GM06990 (cell line): ENCODE data around the gene CKS1B.

Experiments
- DNase-seq: peaks from one replicate; pipeline ENCODE4 v3.0.0-alpha.2; 2011; ENCODE audit not compliant: insufficient read length; ENCODE audit errors: extremely low read depth
- H3K27me3 ChIP-seq: replicated peaks from 2 replicates; pipeline ENCODE4 v1.6.0; 2011; ENCODE audit warnings: low read length; ENCODE audit not compliant: control insufficient read depth, insufficient read depth
- H3K36me3 ChIP-seq: 2 replicates; pipeline ENCODE4 v1.5.1; 2011; ENCODE audit warnings: low read length; ENCODE audit not compliant: control insufficient read depth, insufficient read depth
- H3K4me3 ChIP-seq: replicated peaks from 2 replicates; pipeline ENCODE4 v1.5.1; 2011; ENCODE audit warnings: low read depth, mild to moderate bottlenecking, control low read depth, low read length
- TF ChIP-seq, protein P1 (sequence below): IDR thresholded peaks from 2 replicates; pipeline ENCODE4 v1.5.1; 2011; ENCODE audit warnings: low read length, control low read depth, mild to moderate bottlenecking, inconsistent platforms; ENCODE audit not compliant: insufficient read depth, poor library complexity, severe bottlenecking

The CKS1B gene

DNA sequence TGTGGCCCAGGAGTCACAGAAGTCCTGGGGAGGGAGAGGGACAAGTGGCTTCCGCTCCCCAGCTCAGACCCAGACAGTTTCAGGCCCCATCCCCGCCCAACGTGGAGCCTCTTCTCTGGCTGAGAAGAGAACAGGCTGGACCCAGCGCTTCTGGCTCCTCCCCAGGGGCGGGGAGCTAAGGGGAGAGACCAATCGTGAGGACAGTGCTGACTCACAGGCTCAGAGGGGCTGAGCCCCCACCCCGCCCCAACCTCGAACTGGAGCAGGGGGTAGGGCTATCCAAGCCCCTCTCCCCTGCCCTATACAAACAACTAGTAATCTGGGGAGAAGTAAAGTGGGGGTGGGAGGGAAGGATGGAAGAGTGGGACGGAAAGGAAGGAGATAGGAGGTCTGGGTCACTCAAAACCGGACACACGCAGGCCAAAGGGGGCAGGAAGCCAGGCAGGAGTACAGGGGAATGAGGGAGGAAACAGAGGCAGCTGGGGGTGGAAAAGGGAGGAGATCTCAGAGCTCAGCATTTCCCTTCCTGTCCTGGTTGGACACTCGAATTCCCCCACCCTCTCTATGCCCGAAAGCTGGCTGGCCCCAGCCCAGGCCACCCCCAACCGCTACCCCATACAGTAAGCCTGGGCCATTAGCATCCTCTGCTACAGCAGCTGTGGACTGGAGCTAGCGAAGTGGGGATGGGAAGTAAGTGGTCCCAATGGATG is 3.7 kb upstream of the CKS1B start, which contains the start of gene SHC1:
TSS of gene SHC1 (minus strand) at position 117 of the 710 bp plus-strand sequence. CDS start 221 bp downstream, outside the sequence.
- peak within 1 kb of the TSS; percentile 39 for H3K4me3 ChIP-seq
- peaks cover 25% of the 10 kb centered on the region for H3K36me3 ChIP-seq
- no peak for DNase-seq
- TF ChIP-seq, protein P1, sequence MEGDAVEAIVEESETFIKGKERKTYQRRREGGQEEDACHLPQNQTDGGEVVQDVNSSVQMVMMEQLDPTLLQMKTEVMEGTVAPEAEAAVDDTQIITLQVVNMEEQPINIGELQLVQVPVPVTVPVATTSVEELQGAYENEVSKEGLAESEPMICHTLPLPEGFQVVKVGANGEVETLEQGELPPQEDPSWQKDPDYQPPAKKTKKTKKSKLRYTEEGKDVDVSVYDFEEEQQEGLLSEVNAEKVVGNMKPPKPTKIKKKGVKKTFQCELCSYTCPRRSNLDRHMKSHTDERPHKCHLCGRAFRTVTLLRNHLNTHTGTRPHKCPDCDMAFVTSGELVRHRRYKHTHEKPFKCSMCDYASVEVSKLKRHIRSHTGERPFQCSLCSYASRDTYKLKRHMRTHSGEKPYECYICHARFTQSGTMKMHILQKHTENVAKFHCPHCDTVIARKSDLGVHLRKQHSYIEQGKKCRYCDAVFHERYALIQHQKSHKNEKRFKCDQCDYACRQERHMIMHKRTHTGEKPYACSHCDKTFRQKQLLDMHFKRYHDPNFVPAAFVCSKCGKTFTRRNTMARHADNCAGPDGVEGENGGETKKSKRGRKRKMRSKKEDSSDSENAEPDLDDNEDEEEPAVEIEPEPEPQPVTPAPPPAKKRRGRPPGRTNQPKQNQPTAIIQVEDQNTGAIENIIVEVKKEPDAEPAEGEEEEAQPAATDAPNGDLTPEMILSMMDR, result no peak
- H3K27me3 ChIP-seq, result no peaks in the 10 kb centered on the region

DNA sequence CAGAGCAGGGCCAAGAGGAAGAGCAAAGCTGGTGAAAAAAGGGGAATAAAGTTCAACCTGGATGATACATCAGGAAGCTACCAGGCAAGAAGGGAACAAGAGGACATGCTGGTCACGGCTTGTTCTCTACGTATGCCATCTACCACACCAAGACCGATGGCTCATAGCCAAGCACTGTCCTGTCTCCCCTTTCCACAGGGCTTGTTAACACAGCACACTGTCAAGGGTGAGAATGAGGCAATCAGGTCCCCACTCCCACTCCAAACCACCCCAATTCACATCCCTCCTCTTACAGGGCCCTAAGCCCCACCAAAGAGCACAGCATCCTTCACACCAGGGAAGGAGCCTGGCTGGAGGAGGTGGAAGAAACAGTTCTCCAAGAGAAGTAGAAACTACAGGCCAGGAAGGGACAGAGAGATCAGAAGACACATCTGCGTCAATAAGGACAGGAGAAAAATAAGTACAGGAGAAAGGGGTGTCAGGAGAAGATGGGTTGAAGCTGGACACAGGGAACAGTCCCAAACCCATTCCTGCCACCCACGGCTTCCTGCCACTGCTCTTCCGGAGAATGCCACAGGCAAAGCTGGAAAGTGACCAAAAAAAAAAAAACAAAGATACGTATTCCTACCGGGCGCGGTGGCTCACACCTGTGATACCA is 3.0 kb upstream of the CKS1B start:
- Histone ChIP-seq H3K36me3 (peaks cover 18% of the 10 kb centered on the region), H3K4me3 (peak overlapping the region; percentile 25; the same call in 1 of the 2 replicates), H3K27me3 (no peaks in the 10 kb centered on the region)
- TF ChIP-seq, protein P1, result no peak
- DNase-seq, result no peak

DNA sequence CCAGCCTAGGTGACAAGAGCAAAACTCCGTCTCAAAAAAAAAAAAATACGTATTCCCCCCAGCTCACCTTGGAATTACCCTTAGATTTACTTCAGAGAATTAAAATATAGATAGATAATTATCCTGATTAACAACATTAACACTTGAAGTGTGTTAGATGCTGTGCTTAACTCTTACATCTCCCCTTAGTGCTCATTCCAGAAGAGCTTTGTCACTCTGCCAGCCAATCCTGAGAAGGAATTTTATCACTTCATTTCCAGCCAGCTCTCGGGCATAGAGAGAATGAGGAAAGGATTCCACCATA is 2.3 kb upstream of the CKS1B start:
- DNase-seq, result no peak
- TF ChIP-seq, protein P1, result no peak
- Histone ChIP-seq H3K36me3 (peaks cover 14% of the 10 kb centered on the region), H3K4me3 (no peak overlapping the region), H3K27me3 (no peaks in the 10 kb centered on the region)

DNA sequence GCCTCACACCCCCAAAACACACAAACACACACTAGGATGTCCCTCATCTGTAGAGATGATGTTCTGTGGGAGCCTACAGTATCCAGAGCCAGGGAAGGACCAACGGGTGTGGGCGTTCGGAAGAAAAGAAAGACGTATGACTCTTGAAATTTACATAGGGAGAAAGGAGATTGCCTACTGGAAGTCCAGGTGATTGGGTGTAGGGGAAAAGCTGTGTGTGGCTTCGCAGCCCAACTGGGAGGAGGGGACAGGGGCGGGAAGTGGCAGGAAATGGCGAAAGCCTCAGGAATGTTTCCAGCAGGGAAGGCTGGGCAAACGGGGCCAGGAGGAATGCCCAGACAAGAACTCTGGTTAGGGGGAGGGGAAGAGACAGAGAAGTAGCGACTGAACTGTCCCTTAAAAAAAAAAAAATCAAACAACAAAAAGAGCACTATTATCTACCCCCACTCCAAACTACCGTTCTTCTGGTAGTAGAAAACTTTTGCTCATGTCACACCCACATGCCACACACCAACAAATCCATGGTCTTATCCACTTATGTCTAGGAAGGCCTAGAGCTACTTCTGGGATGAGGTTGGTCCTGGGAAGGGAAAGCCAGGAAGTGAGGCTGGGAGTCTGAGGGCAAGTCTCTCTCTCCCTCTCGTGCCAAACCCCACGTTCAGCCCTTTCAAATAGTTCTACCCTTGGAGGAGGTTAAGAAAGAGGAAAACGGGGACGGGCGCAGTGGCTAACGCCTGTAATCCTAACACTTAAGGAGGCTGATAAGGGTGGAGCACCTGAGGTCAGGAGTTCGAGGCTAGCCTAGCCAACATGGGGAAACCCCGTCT is 1.8 kb upstream of the CKS1B start:
- TF ChIP-seq, protein P1, result no peak
- H3K36me3 ChIP-seq, result peaks cover 9% of the 10 kb centered on the region
- H3K4me3 ChIP-seq, result peak overlapping the region; percentile 68
- DNase-seq, result no peak
- no peaks in the 10 kb centered on the region for H3K27me3 ChIP-seq

DNA sequence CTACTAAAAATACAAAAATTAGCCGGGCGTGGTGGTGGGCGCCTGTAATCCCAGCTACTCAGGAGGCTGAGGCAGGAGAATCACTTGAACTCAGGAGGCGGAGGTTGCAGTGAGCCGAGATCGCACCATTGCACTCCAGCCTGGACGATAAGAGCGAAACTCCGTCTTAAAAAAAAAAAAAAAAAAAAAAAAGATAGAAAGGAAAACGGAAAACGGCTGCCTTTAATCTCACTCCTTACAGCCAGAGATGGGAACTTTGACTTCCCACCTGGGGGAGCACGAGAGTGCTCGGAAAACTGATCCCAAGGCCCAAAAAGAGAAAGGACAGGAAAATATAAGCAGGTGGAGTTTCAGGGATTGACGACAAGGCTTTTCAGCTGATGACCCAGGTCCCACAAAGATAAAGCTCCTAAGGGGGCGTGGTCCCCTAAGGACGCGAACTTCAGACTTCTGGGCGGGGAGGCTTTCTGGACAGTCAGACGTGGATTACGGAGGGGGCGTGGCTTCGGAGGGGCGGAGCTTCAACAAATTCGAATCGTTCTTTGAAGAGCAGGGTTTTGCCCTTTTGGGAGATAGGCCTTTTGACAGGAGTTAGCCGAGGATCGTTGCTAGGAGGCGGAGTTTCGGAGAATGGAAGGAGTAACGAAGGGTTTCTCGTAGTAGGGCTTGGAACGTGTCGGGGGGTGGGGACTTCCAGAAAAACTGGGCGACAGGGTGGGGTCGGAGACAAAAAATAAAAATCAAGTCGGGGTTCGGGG is 958 bp upstream of the CKS1B start:
- Histone ChIP-seq H3K27me3 (no peaks in the 10 kb centered on the region), H3K4me3 (peak overlapping the region; percentile 68), H3K36me3 (peaks cover 3% of the 10 kb centered on the region)
- peak; percentile 86 for DNase-seq
- TF ChIP-seq, protein P1, result peak; percentile 18
